GM04503 (cell line): ENCODE results near the gene HDAC8.
"Not testable (repeated sequence)": the region's sequence is repeated elsewhere in the genome, so short reads cannot be mapped to it uniquely, and the experiment has no call there.

Source experiments
- DNase-seq: peaks from one replicate; pipeline ENCODE4 v3.0.0-alpha.2; 2012; ENCODE audit warnings: low read depth

The HDAC8 gene

DNA sequence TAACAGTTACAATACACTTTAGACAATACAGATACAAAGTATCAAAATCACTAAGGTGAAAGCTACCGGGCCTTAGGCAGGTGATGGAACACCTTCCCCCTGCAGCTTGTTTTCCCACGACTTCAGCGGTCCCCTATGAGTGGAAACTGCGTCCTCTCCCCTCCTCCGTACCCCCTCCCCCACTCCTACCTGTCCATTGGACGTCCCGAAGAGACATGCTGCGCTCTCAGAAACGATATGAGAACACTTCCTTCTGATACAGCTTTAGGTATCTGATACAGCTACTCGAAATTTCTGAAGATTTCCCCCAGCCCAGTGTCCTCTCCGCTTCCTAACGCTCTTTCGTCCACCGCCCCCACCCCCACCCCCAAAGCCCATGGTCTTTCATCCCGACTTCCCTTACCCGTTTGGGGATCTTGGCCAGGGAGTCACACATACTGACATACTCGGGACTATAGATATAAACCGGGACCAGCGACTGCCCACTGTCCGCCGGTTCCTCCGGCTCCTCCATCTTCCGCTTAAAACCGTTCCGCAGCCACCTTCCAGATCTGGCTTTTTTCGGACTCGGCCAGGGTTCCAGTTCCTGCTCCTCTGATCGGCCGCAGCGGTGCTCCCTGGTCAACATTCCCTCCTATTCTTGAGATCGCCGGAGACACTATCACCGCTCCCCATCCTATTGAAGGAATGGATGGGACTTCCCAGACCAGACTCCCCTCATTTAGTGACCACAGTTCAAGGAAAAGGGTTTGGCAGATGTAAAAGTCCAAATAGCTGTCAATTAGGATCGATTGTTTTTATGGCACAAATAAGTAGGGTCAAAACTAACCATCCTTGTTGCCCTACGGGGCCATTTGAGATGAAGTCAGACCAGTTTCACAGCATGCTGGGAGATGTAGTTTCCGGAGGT lies at the start of gene HDAC8:
HDAC8 (minus strand) TSS at position 596 of the 910 bp plus-strand sequence; CDS start at position 514, 82 bp downstream.
- peak; percentile 47 for DNase-seq

DNA sequence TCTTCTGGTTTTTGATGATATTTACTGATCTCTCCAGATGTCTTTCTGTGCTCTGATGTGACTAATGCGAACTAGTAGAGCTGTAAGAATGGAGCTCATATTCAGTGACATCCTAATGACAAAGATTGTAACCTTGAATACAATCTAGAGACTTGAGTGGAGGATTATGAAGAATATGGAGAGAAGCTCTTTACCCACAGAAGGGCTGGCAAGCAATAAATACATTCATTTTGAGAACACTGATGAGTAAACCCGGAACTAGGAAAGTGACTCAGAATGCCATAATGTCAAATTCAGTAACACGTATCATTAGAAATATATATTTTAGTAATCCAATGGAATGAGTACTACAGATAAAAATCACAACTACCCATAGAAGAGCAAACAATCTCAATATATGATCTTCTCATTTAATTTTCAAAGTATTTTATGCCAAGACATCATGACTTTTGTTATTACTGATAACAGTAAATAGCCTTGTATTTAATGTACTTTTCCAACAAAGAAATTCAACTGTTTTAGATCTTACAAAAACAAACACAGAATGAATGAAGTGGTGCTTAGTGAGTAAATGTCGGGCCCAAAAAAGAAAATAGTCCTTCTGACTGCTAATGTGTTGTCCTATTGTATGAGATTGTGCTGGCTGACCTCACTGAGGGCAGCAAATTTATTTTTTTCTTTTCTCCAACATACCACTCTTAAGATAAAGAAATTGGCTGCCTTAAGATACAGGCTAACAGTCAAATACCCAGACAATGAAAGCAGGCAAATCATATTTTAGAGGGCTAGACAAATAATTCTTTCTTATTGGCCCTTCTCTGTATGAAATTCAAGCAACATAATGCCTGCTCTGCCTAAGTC lies 49.2 kb upstream of the HDAC8 start:
- no peak for DNase-seq

DNA sequence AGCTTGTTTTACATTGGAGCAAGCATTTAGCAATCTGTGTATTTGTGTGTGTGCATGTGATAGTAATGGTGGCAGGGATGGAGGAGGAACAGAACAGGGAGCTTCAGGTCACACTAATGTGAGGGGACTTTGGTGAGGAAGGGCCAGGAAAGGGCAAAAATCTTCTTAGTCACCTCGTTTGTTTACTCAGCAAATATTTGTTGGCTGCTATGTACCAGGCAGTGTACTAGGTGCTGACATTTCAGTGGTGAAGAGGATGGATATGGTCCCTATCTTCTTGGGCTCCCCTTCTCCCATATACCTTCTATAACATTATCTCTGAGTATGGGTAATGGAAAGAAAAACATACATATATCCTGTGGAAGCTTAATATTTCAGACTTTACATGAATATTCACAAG lies 48.5 kb upstream of the HDAC8 start:
- no peak for DNase-seq

DNA sequence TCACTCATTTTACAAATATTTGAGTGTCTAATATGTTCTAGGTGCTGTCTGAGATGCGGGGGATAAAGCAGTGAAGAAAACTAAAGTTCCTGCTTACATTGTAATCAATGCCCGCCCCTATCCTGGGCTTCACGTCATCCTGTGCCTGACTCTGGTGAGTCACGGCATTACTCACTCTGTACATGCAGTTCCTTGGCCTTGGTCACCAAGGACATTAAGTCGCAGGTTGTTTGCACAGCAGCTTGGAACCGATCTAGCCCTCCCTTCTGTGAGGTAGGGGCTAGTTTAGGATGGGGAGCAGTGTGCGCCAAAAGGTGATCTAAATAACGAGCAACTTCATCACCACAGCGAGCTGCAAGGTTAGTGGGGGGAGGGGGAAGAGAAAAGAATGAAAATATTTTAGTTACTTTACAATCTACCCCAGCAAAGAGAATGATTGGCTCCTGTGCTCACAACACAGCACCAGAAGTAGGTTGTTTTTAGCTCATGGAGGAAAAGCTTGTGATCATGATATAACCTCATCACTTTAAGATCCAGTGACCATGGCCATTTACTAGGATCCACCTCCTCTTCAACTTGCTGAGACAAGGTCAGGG lies 48.0 kb upstream of the HDAC8 start:
- peak; percentile 14 for DNase-seq

DNA sequence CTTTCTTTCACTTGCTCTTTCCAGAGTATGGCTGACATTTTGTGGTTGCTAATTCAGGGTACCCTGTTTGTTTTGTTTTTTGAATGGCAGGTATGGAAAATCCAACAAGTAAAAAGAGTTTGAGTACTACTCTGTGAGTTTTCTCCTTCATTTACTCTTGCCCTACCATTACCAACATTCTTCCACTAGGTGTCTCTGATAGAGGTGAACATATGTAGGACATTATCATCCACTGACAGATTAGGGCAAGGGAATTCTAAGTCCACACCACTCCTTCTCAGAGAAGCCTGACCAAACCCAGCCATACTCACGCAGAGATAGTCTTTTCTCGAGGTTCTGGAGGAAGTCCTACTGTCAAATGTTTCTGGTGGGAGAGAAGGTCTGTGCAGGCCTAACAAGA lies 36.7 kb upstream of the HDAC8 start:
- DNase-seq = no peak

DNA sequence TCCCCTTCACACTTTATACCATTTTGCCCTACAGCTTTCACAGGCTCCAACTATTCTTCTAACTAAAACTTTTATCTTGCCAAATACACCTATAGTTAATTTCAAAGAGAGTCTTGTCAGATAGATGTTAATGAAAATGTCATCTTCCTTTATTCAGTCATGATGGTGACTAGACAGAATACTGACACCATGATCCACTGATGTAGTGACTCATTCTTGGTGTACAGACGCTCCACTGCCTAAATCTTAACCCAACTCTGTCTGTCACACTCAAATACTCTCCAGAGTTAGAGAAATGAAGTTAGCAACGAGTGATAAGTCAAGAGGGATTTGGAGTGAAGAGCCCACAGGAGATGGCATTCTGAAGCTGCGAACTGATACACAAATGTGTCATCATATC lies 32.1 kb upstream of the HDAC8 start:
- no peak for DNase-seq

DNA sequence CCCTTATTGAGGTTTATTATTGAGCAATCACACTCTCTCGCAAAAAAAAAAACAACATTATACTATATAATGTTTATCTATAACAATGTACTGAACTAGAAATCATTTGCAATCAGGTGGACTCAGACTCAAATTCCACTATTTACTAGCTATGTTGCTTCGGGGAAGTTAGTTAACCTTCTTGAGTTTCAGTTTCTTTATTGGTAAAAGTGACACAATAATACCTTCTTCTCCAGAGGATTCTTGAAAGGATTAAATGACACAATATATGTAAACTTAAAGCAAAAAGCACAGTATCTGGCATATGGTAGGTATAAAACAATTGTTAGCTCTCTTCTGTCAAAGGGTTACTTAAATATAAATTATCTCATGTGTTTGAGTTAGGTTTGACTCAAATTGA lies 31.5 kb upstream of the HDAC8 start:
- DNase-seq = no peak

DNA sequence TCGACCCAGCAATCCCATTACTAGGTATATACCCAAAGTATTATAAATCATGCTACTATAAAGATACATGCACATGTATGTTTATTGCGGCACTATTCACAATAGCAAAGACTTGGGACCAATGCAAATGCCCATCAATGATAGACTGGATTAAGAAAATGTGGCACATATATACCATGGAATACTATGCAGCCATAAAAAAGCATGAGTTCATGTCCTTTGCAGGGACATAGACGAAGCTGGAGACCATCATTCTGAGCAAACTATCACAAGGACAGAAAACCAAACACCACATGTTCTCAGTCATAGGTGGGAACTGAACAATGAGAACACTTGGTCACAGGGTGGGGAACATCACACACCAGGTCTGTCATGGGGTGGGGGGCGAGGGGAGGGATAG lies 18.4 kb upstream of the HDAC8 start:
- DNase-seq = not testable (repeated sequence)

DNA sequence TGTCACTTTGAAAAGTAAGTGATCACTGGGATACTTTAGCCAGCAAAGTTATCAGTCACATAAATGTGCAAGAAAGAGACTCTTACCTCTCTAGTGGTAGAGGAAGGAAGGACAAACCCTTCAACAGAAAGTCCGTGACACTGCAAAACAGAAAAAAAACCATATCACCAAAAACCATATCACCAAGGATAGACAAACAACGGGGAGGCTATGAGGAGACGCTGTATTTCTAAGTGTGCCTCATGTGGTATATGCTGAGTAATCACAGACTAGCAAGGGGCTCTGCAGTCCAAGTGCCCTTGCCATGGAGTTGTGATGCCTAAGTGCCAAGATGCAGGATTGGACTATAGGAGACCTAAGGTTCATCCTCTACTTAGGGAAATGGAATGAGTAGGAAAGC lies 11.5 kb upstream of the HDAC8 start:
- no peak for DNase-seq

DNA sequence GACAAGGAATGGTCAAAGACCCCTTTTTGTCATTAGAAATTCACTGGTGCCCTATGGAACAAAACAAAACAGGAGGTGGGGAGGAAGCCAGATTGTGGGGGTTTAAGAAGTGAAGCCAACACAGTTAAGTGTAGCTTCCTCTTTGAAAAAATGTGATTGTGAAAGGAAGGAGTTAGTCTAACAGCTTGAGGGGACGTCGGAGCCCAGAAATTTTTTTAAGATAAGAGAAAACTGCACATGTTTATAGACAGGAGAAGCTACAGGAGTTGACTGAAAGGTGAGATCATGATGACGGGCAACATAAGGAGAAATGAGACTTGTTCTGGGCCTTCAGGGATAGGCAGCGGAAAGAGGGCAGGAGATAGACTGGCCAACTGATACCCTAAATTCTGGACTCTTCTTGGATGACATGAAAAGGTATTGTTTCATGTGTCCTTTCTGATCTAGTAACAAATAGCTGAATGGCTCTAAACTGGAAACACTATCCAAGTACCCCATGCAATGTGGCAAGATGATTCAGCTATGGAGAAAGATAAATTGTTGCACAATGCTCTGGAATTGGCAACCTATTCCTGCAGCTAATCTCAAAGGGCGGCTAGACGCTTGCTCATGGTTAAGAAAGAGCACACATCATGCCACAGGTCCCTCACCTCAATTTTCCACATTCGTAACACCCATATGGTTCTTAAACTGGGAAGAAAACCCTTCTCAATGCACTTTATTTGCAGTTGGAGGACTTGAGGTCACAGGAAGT lies 3.7 kb upstream of the HDAC8 start:
- DNase-seq = no peak

DNA sequence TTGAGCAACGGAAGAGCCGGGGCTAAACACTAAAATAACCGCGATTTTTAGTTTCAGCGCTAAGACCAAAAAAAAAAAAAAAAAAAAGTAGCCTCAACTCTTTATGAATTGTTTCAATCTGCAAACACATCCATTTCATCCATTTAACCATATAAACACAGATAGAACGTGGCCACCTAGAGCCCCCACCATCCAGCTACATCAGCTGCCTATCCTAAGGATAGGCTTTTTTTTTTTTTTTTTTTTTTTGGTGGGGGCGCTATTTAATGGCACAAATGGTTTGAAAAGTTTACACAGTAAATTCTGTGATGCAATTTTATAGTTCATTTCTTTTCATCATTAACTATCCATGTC lies 492 bp upstream of the HDAC8 start:
- DNase-seq = no peak

DNA sequence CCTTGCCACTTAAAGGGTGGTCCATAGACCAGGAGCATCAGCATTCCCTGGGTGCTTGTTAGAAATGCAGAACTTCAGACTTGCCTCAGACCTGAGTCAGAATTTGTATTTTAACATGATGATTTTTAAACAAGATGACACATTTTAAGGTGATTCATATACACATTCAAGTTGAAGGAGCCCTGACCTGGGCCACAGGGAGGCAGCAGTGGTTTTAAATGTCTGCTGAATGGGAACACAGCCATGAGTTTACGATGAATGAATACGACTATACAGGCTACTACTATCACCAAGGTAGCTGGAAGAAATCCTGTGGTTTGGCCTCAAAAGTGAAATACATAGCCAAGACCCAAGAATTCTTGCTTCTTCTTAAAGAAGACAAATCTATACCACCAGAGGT lies 2.9 kb downstream of the HDAC8 start:
- no peak for DNase-seq

DNA sequence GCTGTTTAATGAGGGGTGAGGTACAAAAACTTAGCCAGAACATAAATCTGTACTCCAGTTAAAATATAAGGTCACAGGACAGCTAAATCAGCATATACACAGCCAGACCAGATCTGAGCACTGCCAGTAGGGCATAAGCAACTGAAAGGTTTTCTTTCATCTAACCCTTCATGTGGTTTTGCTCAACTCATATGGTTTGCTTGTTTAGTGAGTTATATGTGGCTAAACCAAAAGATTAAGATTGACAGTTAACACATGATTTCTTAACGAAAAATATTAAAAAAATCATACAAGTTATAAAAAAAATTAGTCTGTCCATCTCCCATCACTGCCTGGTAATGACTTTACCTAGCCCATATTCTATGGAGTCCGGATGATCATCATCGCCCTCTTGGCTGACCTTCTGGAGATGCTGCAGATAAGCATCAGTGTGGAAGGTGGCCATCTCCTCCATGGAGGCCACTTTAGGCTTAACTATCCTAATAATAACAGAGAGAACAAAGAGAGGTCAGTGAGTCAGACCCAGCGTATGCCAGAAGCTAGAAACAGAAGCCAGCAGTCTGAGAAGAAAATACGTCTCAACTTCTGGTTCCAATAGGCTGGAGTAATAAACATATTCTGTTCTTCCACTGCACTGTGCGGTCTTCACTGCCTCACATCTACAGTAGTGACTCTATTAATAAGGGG lies 4.1 kb downstream of the HDAC8 start:
- no peak for DNase-seq

DNA sequence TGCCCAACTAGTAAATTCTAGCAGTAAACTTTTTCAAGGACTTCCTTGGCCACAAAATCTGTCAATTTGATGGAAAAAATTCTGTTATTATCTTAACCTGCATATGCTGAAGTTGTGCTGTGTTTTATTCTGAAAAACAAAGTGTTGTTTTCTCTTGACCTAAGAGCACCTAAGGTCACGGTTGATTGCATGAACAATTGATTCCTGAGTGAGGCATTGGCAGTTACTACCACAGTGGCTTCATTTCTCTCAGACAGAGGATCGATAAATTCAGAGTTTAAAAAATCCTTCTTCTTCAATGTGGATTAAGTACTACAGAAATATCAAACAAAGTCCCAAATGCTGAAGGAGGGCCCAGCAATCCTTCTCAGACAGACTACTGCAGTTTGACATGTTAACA lies 6.2 kb downstream of the HDAC8 start:
- DNase-seq = no peak

DNA sequence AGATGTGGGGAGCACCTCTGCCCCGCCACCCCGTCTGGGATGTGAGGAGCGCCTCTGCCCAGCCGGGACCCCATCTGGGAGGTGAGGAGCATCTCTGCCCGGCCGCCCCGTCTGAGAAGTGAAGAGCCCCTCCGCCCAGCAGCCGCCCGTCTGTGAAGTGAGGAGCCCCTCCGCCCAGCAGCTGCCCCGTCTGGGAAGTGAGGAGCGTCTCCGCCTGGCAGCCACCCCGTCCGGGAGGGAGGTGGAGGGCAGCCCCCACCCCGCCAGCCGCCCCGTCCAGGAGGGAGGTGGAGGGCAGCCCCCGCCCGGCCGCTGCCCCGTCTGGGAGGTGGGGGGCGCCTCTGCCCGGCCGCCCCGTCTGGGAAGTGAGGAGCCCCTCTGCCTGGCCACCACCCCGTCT lies 13.0 kb downstream of the HDAC8 start:
- not testable (repeated sequence) for DNase-seq

DNA sequence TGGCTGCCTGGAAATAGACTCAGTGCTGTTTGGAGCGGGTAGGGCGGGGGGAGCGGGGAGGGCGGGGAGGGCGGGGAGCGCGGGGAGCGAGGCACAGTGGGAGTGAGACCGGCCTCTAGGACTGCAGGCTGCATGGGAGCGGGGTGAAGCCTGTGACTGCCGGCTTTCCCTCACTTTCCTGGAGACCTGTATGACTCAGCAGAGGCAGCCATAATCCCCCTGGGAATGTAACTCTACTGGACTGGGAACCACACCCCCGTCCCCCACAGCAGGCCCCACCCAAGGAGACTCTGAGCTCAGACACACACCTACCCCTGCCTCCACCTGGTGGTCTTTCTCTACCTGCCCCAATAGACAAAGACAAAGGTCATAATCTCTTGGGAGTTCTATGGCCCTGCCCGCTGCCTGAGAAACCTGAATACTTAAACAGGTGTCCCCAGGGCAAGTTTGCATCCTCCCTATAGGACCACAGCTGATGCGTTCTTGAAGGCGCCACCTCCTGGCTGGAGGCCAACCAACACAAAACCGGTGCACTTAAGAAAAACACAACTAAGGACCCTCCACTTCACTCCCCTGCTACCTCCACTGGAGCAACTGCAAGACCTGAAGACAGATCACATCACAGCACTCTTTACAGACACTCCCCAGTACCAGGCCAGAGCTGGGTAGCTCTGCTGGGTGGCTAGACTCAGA lies 18.0 kb downstream of the HDAC8 start:
- no peak for DNase-seq

DNA sequence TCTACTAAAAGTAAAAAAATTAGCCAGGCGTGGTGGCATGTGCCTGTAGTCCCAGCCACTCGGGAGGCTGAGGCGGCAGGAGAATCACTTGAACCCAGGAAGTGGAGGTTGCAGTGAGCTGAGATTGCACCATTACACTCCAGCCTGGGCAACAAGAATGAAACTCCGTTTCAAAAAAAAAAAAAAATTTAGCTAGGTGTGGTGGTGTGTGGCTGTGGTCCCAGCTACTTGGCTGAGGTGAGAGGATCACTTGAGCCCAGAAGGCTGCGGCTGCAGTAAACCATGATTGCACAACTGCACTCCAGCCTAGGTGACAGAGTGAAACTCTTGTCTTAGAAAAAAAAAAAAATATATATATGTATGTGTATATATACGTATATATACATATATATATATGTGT lies 20.2 kb downstream of the HDAC8 start:
- DNase-seq = not testable (repeated sequence)

DNA sequence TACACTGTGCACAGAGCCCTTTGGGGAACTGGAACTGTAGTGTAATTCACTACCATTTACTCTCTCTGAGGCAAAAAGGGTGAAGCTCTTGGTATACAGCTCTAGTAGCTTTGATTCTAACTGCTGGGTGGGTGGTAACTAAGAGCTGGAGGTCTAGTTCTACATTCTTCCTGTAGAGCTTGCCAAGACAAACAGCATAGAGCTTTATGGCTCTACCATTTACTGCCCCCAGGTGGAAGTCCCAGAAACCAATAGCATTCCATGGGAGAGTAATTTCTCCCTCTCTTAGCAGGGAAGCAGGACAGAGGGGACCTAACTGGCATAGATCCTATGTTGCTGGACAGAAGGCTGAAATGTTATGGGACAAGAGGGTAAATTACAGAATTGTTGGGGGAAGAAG lies 26.7 kb downstream of the HDAC8 start:
- DNase-seq = no peak

DNA sequence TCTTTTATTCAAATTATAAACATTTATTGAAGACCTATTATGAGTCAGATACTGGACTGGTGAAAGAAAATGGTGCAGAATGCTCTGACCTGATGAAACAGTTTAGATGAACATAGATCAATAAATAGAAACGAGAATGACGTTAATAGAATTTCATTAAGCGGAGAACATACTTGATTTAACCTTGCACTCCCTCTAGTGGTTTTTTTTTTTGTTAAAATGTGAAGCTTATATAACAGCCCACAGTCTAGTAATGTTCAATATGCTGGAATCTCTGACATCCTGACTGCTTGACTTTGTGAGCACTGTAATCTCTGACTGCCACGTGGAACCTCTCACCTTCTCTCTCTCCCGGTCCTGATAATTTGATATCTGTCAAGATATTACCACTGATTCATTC lies 32.3 kb downstream of the HDAC8 start:
- DNase-seq = no peak

DNA sequence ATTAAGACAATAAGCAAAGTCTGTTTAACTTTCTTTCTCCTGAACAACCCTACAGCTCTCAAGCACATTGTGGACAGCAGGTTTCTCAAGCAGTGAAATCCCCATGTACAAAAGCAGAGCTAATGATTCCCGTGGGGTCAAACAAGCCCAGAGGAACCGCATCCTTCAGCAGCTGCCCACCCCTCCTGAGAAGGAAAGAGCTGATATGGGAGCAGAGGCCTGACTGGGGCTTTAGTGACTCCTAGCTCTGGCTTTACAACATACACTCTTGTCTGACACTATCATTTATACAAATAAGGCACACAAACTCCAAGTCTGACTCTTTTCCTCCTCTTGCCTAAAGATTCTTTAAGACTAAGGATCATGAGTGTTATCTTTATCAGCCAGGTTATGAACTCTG lies 32.8 kb downstream of the HDAC8 start:
- no peak for DNase-seq

DNA sequence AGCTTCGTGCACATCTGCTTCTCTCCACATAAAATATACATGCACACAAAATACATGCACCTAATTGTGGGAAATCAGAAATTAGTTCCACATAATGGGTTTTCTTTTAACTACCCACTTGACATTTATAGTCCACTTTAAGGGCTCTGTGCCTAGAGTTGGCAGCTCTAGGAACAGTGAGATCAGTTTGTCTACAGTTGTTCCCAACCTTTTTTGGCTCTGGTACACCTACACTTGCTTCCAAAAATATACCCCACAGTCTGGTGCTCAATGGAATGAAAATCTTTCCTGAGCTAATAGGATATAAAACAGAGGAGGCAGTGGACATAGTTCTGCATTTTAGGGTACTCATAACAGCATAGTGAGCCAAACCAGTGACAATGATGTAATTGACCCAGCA lies 36.1 kb downstream of the HDAC8 start:
- DNase-seq = no peak
